Astrocyte of the spinal cord (primary cell): ENCODE measurements around the gene PGS1.

ENCODE experiments used
- DNase-seq: peaks from one replicate; pipeline ENCODE4 v3.0.0; 2011; ENCODE audit warnings: low read depth, low spot score
- H3K4me3 ChIP-seq: 2 replicates; pipeline ENCODE4 v1.5.1; 2011; ENCODE audit warnings: low read depth, mild to moderate bottlenecking, low read length, moderate library complexity
- in situ Hi-C: cut with HindIII; loops from 2 replicates; pipeline ENCODE4 v1.10.0; 2017; ENCODE audit warnings: low sequenced_read_pairs
- TF ChIP-seq, protein P1 (sequence below): IDR thresholded peaks from 2 replicates; pipeline ENCODE4 v1.5.1; 2012; ENCODE audit warnings: low read depth, mild to moderate bottlenecking, low read length, inconsistent platforms

The PGS1 gene

DNA sequence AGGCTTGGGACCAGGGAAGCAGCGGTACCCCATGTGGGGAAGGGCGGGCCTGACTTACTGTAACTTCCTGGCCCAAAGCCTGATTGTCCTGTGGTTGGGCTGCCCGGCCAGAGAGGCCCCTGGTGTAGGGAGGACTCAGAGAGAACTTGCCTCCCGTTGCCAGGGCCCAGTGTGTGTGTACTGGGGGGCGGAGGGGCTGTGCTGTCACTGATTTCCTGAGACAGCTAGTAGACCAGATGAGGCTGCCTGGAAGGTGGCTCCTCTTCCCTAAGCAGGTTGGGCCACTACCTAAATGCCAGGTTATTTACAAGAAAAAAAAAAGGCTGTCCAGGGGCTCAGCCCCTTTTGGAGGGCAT is 35.3 kb upstream of the PGS1 start:
- in situ Hi-C loops: no loop called here
- TF ChIP-seq, protein P1, sequence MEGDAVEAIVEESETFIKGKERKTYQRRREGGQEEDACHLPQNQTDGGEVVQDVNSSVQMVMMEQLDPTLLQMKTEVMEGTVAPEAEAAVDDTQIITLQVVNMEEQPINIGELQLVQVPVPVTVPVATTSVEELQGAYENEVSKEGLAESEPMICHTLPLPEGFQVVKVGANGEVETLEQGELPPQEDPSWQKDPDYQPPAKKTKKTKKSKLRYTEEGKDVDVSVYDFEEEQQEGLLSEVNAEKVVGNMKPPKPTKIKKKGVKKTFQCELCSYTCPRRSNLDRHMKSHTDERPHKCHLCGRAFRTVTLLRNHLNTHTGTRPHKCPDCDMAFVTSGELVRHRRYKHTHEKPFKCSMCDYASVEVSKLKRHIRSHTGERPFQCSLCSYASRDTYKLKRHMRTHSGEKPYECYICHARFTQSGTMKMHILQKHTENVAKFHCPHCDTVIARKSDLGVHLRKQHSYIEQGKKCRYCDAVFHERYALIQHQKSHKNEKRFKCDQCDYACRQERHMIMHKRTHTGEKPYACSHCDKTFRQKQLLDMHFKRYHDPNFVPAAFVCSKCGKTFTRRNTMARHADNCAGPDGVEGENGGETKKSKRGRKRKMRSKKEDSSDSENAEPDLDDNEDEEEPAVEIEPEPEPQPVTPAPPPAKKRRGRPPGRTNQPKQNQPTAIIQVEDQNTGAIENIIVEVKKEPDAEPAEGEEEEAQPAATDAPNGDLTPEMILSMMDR: no peak
- H3K4me3 ChIP-seq: no peak overlapping the region
- peak; percentile 97 for DNase-seq

DNA sequence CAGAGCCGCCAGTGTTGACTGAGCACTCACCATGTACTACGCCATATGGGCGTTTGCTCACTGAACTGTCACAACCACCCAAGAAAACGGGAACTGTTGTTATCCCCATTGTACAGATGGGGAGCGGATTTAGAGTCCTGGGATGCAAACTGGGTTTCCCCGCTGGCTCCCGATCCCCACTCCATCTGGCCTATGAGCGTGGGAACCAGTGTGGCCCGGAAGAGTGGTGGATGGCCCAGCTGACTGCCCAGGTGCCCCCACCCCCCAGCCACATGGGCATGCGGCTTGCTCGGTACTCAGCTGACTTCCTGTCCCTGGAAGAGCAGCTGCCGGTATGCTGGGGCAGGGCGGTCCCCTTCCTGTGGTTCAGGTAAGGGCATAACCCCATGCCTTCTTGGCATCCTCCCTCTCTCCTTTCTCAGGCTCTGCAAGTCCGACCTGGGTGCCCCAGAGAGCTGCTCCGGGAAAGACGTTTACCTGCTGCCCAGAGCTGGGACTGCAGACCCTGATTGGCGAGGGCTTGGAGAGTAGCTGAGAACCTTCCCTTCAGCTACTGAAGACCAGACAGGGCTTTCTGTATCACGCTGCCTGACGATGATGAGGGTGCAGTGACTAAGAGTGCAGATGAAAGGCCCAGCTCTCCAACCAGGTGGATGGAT is 34.8 kb upstream of the PGS1 start:
- DNase-seq: no peak
- H3K4me3 ChIP-seq: no peak overlapping the region
- TF ChIP-seq, protein P1: no peak
- in situ Hi-C loops: no loop called here

DNA sequence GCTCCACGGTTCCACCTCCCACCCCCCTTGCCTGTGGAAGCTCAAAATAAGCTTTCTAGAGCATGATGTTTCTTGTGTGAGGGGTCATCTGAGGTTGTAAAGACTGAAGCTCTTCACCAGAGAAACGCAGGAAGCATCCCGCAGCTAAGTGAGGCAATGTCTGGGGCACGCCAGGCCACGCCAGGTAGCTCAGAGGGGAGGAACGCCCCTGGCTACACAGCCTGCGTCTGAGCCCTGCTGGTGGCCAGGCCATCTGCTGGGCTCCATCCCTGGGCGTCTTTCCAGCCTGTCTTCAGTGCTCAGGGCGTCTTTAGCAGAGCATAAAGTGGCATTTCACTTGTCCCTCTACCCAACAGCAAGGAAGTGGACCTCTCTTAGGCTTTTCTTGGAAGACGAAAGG is 33.8 kb upstream of the PGS1 start:
- TF ChIP-seq, protein P1: no peak
- H3K4me3 ChIP-seq: no peak overlapping the region
- in situ Hi-C loops: no loop called here
- DNase-seq: no peak

DNA sequence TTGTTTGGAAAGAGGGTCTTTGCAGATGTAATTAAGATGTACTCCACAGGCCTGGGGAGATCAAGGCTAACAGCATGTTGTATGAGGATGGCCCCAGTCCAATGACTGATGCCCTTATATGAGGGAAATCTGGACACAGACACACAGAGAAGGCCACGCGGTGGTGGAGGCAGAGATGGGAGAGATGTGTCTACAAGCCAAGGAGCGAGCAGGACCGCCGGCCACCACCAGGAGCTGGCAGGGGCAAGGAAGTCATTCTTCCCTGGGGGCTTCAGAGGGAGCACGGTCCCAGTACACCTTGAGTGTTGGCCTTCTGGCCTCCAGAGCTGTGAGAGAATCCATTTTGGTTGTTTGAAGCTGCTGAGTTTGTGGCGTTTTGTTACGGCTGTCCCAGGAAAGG is 33.3 kb upstream of the PGS1 start:
- no peak overlapping the region for H3K4me3 ChIP-seq
- no peak for DNase-seq
- TF ChIP-seq, protein P1: peak; percentile 8
- in situ Hi-C loops: no loop called here

DNA sequence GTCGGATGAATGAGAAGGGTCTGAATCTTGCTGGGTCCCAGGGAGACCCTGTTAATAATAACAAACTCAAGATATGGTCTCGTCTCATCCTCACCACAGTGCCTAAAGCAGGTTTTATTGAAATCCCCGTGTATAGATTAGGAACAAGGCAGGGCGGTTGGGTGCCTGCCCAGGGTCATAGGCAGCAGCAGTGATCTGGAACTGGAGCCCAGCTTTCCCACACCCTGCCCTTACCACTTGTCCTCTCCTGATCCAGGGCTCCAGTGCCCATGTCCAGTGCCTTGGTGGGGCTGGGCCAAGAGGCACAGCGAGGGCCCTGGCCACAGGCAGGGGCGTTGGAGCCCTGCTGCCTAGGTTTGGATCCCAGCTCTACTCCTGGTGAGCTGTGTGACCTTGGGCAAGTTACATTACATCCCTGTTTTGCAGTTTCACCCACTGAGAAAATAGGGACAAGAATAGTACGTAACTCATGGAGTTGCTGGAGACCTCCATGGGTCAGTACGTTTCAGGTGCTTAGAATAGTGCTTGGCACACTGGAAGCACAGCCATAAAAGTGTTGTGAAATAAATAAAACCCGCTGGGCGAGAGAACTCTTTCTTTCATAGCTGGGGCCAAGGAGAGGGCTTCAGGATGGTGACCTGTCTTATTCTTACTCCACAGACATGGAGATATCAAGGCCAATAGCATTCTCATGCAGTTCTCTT is 32.5 kb upstream of the PGS1 start:
- in situ Hi-C loops: no loop called here
- TF ChIP-seq, protein P1: no peak
- no peak overlapping the region for H3K4me3 ChIP-seq
- no peak for DNase-seq

DNA sequence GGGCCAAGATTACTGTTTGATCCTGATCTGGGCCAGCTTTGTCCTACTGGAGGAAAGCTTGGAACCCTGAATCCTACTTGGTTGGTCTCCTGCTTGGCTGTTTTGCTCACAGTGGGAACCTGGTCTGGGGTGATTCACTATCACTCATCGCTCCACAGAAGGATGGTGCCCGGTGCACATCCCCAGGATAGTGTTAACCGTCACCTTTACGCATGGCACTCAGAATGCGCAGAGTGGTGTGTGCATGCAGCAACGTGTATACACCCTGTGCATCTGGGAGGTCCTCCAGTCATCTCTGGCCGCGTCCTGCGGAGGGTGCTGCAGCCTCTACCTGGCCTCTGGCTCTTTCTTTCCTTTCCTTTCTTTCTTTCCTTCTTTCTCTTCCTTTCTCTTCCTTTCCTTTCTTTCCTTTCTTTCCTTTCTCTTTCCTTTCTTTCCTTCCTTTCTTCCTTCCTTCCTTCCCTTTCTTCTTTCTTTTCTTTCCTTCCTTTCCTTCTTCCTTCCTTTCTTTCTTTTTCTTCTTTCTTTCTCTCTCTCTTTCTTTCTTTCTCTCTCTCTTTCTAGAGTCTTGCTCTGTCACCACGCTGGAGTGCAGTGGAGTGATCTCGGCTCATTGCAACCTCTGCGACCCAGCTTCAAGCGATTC is 31.7 kb upstream of the PGS1 start:
- no peak for DNase-seq
- in situ Hi-C loops: no loop called here
- H3K4me3 ChIP-seq: no peak overlapping the region
- TF ChIP-seq, protein P1: peak; percentile 5
